ENCODE measurements around the gene PNPLA6. TPM values are rescaled to one million over a fixed set of nuclear protein-coding genes. Genes with fewer than 3 reads are reported as not detected.

PNPLA6 gene
- 91.2 and 117 TPM in 2 replicates for total RNA-seq

DNA sequence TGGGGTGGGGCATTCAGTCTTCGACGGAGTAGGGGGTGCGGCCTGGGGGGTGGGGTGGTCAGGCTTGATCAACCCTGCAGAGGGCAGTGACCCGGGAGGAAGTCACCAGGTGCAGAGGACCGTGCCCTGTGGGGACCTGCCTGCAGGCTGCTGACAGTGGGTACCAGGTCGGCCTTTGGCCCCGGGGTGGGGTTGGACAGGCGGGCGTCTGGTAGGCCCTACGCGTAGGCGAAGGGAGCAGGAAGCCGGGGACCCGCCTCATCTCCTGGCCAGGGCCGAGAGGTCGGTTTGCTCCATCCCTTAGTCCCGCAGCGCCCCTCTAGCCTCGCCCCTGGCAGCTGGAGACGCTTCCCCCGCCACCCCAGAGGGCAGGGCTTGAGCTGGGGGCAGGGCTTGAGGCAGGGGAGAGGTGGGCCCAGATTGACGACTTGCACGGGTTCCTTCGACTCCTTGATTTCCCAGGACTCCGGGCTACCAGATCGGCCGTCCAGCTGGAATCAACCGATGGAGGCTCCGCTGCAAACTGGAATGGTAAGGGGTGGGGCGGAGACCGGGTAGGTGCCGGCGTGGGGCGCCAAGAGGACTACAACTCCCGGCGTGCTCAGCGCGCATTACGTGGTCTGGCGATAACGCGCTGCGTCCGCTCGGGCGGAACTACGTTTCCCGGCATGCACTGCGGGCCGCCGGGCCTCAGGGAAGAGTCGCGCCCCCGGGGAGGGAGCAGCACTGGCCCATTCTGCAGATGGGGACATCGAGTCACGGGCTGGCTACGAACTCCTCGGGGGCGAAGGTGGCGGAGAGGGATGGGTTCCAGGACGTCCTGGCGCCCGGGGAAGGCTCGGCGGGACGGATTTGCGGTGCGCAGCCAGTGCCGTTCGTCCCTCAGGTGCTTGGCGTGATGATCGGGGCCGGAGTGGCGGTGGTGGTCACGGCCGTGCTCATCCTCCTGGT is at the start of gene PNPLA6:
PNPLA6 (plus strand) TSS at position 671 of the 951 bp plus-strand sequence; CDS start at position 743, 72 bp downstream.

DNA sequence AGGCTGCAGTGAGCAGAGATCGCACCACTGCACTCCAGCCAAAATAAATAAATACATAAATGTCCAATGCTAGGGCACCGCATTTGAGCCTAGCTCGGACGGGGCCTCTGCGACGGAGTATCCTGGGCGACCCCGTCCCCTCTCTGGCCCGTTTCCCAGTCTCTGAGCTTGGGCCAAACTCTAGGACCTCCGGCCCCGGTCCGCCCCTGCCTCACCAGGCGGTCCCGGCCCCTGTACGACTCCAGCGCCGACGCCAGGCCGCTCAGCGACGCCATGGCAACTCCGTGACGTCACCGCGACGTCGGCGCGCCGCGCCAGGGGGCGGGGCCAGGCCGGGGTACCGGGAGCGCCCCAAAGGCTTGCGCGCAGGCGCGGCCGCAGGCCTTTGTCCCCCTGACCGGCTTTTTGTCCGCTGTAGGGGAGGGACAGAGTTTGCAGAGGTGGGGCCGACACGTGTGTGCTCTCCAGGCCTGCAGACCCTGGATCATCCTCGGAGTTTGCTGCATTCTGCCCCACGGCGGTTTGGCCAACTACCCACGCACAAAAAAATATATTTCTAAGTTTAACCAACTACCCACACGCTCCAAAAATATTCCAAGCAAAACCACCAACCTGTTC is 46.7 kb upstream of the PNPLA6 start, which contains the start of gene PEX11G:
PEX11G (minus strand) TSS at position 300 of the 618 bp plus-strand sequence; CDS start at position 275, 25 bp downstream.

DNA sequence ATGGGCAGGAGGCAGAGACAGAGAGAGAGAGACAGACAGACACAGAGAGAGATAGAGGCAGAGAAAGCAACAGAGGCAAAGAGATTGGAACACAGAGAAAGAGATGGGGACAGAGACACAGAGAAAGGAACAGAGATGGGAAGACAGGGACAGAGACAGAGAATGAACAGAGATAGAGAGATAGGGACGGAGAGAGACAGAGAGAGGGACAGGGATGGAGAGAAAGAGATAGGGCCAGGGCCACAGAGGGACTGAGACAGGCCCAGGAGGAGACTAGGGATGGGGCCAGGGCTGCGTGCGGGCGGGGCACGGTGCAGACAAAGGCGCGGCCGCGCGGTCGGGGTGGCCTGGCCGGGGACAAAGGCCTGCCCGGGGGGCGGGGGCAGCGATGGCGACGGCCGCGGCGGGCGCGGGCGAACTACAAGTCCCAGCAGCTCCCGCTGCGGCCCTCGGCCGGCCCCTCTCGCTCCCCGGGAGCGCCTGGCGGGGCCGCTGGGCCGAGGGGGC is 19.8 kb upstream of the PNPLA6 start, which contains the start of gene ZNF358:
ZNF358 (plus strand) TSS at position 459 of the 507 bp plus-strand sequence. CDS start 3,140 bp downstream, outside the sequence.

DNA sequence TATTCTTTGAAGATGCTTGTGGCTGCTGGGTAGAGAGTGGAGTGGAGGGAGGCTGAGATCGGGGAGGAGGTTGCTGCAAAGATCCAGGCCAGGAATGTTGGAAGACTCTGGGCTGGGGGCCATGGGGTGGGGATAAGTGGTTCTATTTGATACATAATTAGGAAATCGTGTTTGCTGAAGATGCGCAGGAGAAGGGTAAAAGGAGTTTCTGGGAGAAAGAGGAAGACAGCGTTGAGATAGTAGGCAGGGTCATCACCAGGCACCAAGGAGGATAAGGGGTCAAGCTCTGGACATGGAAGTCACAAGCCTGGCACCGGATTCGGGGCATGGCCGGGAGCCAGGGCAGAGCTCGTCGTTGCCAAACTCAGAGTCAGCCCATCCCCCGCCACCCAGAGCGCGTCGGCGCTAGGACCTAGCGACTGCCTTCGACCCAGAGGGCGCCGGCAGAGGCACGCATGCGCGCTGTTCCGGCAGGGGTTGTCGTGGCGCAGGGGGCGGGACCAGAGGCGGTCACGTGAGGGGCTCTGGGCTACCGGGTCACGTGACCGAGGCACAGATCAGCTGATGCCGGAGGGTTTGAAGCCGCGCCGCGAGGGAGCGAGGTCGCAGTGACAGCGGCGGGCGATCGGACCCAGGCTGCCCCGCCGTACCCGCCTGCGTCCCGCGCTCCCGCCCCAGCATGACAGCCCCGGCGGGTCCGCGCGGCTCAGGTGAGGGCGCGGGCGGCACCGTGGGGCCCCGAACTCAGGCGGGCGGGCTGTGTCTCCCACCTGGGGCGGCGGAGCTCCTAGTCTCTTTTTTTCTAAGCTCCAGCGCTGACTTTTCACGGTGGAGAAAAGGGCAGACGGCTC is 13.2 kb upstream of the PNPLA6 start, which contains the start of gene MCOLN1:
MCOLN1 (plus strand) TSS at position 553 of the 851 bp plus-strand sequence; CDS start at position 680, 127 bp downstream.

DNA sequence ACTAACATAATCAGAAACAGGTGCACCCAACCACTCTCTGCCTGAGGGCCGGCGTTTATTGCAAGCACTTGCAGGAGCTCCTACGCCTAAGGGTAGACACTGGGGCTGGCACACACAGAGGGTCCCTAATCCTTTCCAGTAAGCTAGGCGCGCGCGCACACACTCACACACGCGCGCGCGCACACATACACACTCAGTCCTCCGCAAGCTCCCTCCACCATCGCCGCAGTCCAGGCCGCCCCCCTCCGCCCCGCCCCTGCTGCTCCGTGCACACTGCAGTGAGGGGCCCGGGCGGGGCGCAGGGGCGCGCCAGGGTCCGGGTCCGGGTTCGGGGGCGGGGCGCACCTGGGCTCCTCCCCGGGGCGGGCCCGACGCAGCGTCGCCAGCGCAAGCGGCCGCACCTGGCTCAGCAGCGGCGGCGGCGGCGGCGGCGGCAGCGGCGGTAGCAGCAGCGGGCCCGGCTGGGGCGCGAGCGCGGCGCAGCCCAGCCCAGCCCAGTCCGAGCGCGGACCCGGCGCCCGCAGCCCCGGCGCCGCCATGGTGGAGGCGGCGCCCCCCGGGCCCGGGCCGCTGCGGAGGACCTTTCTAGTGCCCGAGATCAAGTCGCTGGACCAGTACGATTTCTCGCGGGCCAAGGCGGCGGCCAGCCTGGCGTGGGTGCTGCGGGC is 60.1 kb downstream of the PNPLA6 start, which contains the start of gene CAMSAP3:
CAMSAP3 (plus strand) TSS at position 398 of the 668 bp plus-strand sequence; CDS start at position 538, 140 bp downstream.

Small RNA genes lying within 50 kb of the gene (small RNA-seq; reads per million reads assigned to genes)
- gene AC008878.2 = not detected

Other genes with a start within 250 kb of the PNPLA6 start
- gene INSR, start 241.3 kb upstream of the PNPLA6 start, total RNA-seq = 23.4 and 36.7 TPM in 2 replicates
- gene ARHGEF18, start 186.8 kb upstream of the PNPLA6 start, total RNA-seq = 45.4 and 45.8 TPM in 2 replicates
- gene PEX11G, start 46.7 kb upstream of the PNPLA6 start, total RNA-seq = 3.9 and 5.0 TPM in 2 replicates
- 36.6 and 37.0 TPM in 2 replicates for gene ZNF358, start 19.6 kb upstream of the PNPLA6 start, total RNA-seq
- 7.0 and 7.6 TPM in 2 replicates for gene MCOLN1, start 13.1 kb upstream of the PNPLA6 start, total RNA-seq
- not detected in 2 replicates for gene CAMSAP3, start 60.1 kb downstream of the PNPLA6 start, total RNA-seq
- 45.1 and 45.9 TPM in 2 replicates for gene XAB2, start 93.8 kb downstream of the PNPLA6 start, total RNA-seq
- 4.5 and 11.5 TPM in 2 replicates for gene PET100, start 94.1 kb downstream of the PNPLA6 start, total RNA-seq
- not detected in 2 replicates for gene PCP2, start 98.0 kb downstream of the PNPLA6 start, total RNA-seq
- 3.4 and 3.9 TPM in 2 replicates for gene STXBP2, start 101.4 kb downstream of the PNPLA6 start, total RNA-seq
- gene RETN, start 133.3 kb downstream of the PNPLA6 start, total RNA-seq = not detected in 2 replicates
- not detected in 2 replicates for gene MCEMP1, start 141.4 kb downstream of the PNPLA6 start, total RNA-seq
- gene TRAPPC5, start 145.1 kb downstream of the PNPLA6 start, total RNA-seq = 35.7 and 50.6 TPM in 2 replicates
- not detected in 2 replicates for gene FCER2, start 166.4 kb downstream of the PNPLA6 start, total RNA-seq
- not detected in 2 replicates for gene CLEC4G, start 196.4 kb downstream of the PNPLA6 start, total RNA-seq
- gene CD209, start 211.8 kb downstream of the PNPLA6 start, total RNA-seq = not detected in 2 replicates
- gene CLEC4M, start 227.5 kb downstream of the PNPLA6 start, total RNA-seq = not detected in 2 replicates